Loucy (cell line): ENCODE measurements around the gene ATP1B2.

Source experiments
- H2AFZ ChIP-seq: fragments of 200-600 bp; sonication (generic); 2 replicates; pipeline ENCODE4 v1.6.0; 2016; ENCODE audit warnings: antibody characterized with exemption, mild to moderate bottlenecking, low read length, moderate library complexity
- H3F3A ChIP-seq: fragments of 200-600 bp; 2 replicates; pipeline ENCODE4 v1.6.0; 2016; ENCODE audit warnings: antibody characterized with exemption, low read depth, mild to moderate bottlenecking
- H3K27me3 ChIP-seq: fragments of 200-600 bp; sonication (generic); 2 replicates; pipeline ENCODE4 v1.6.1; 2014; ENCODE audit warnings: low read length, mild to moderate bottlenecking; ENCODE audit not compliant: insufficient read depth, poor library complexity, severe bottlenecking
- H3K36me3 ChIP-seq: fragments of 200-600 bp; sonication (generic); 2 replicates; pipeline ENCODE4 v1.6.1; 2016; ENCODE audit warnings: low read length; ENCODE audit not compliant: insufficient read depth
- H3K4me1 ChIP-seq: fragments of 200-600 bp; sonication (generic); 2 replicates; pipeline ENCODE4 v1.5.1; 2014; ENCODE audit warnings: low read length, mild to moderate bottlenecking; ENCODE audit not compliant: insufficient read depth, poor library complexity, severe bottlenecking
- H3K4me2 ChIP-seq: fragments of 200-600 bp; sonication (generic); 2 replicates; pipeline ENCODE4 v1.6.0; 2014; ENCODE audit warnings: antibody characterized with exemption, low read length, low read depth, mild to moderate bottlenecking; ENCODE audit not compliant: poor library complexity, severe bottlenecking
- H3K4me3 ChIP-seq: fragments of 200-600 bp; sonication (generic); 2 replicates; pipeline ENCODE4 v1.5.1; 2014; ENCODE audit warnings: low read length, mild to moderate bottlenecking, mixed read lengths; ENCODE audit not compliant: poor library complexity, severe bottlenecking
- H3K79me2 ChIP-seq: fragments of 200-600 bp; sonication (generic); 2 replicates; pipeline ENCODE4 v1.6.1; 2014; ENCODE audit warnings: low read length; ENCODE audit not compliant: insufficient read depth
- H3K9ac ChIP-seq: fragments of 200-600 bp; sonication (generic); 2 replicates; pipeline ENCODE4 v1.6.0; 2014; ENCODE audit warnings: mild to moderate bottlenecking, low read depth, low read length, moderate library complexity; ENCODE audit not compliant: poor library complexity, severe bottlenecking
- H3K9me2 ChIP-seq: fragments of 200-600 bp; sonication (generic); replicated peaks from 2 replicates; pipeline ENCODE4 v1.6.1; 2016; ENCODE audit warnings: low read depth, low read length, mixed read lengths
- H3K9me3 ChIP-seq: fragments of 200-600 bp; sonication (generic); 2 replicates; pipeline ENCODE4 v1.6.1; 2014; ENCODE audit warnings: mild to moderate bottlenecking, antibody characterized with exemption, low read length, low read depth; ENCODE audit not compliant: insufficient read depth
- H4K20me1 ChIP-seq: fragments of 200-600 bp; sonication (generic); 2 replicates; pipeline ENCODE4 v1.6.0; 2014; ENCODE audit warnings: antibody characterized with exemption, low read length, mild to moderate bottlenecking; ENCODE audit not compliant: insufficient read depth, poor library complexity, severe bottlenecking
- CTCF ChIP-seq: fragments of 200-600 bp; sonication (generic); conservative IDR thresholded peaks from 2 replicates; pipeline ENCODE4 v1.5.1; 2014; ENCODE audit warnings: mild to moderate bottlenecking, antibody characterized with exemption, low read length
- EZH2phosphoT487 ChIP-seq: fragments of 200-600 bp; IDR thresholded peaks from 2 replicates; pipeline ENCODE4 v1.6.1; 2018; ENCODE audit warnings: antibody characterized with exemption, mild to moderate bottlenecking, moderate library complexity, borderline replicate concordance

The ATP1B2 gene

DNA sequence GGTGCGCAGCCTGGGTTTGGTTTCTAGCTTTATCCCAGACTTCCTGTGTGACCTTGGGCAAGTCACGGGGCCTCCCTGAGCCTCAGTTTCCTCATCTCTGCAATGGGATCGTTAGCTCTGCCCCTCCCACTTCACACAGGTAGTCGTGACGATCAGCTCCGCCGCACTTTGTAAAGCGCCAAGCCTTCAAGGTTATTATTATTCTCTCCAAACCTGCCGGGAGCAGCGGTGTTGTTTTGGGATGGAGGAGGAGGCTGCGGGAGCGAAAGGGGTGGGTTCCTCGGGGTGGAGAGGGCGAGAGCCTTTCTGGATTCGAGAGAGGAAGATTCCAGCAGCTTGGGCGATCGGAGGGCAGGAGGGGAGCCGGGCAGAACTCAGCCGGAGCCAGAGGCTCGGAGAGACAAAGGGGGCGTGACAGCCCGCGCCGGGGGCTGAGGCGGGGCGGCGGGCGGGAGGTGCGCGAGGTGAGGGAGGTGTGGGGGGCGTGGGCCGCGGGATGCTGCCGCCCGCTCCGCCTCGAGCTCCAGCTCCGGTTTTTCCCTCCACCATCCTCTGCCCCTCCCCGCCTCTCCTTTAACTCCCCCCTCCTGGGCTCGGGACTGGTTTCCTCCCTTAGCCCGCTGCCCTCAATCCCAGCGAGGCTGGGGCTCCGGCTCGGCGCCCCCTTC lies 54.0 kb downstream of the ATP1B2 start, which contains the start of gene EFNB3:
Gene EFNB3, plus strand, starts transcription at position 602 of the 668 bp plus-strand sequence. CDS start 397 bp downstream, outside the sequence.
- Histone ChIP-seq H3K4me2 (no peak within 1 kb of the TSS), H3K4me1 (no peaks in the 10 kb centered on the region), H3K9me3 (no peaks in the 10 kb centered on the region), H3K9ac (no peak within 1 kb of the TSS), H3K36me3 (no peaks in the 10 kb centered on the region; the same call in 1 of the 2 replicates), H4K20me1 (no peaks in the 10 kb centered on the region), H3K27me3 (no peaks in the 10 kb centered on the region), H3F3A (no peaks in the 10 kb centered on the region), H3K79me2 (no peaks in the 10 kb centered on the region), H3K9me2 (no peaks in the 10 kb centered on the region), H2AFZ (no peak within 1 kb of the TSS), H3K4me3 (no peak within 1 kb of the TSS)
- TF ChIP-seq EZH2phosphoT487 (no peak), CTCF (no peak)

DNA sequence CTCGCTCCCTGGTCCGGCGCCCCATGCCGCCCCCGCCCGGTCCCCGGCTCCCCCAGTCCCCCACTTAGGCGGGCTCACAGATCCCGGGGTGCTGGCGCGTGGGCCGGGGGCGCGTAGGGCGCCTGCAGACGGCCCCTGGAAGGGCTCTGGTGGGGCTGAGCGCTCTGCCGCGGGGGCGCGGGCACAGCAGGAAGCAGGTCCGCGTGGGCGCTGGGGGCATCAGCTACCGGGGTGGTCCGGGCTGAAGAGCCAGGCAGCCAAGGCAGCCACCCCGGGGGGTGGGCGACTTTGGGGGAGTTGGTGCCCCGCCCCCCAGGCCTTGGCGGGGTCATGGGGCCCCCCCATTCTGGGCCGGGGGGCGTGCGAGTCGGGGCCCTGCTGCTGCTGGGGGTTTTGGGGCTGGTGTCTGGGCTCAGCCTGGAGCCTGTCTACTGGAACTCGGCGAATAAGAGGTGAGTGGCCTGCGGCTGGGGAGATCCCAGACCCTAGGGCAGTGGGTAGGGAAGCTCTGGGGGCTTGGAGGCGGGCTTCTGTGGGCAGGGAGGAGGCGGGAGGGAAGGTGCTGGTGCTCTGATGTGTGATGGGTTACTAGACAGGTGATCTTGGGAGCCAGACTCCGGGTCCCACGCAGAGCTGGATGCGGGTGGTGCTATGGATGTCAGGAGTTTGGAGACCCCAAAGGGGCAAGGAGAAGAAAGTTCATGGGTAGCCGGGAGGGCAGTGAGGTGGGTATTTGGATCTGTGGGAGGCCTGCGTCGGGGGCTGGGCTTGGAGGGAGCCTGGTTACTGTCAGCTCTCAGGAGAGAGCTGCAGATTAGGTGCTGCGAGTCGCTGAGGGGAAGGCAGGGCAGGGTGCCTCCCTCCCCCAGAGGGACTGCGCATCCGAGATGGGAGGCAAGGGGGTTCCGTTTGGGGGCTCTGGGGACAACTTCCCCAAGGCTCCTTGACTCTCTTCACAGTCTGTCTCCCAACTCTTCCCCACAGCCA lies 54.8 kb downstream of the ATP1B2 start:
- Histone ChIP-seq H3K9me2 (peaks cover 1% of the 10 kb centered on the region; the same call in 1 of the 2 replicates), H3K4me3 (no peak overlapping the region), H3K27me3 (no peaks in the 10 kb centered on the region), H2AFZ (no peak overlapping the region), H3K79me2 (no peaks in the 10 kb centered on the region), H3K9me3 (no peaks in the 10 kb centered on the region), H3K36me3 (no peaks in the 10 kb centered on the region; the same call in 1 of the 2 replicates), H3K4me2 (no peak overlapping the region), H3F3A (no peaks in the 10 kb centered on the region), H3K4me1 (peaks cover 7% of the 10 kb centered on the region), H3K9ac (no peak overlapping the region), H4K20me1 (no peaks in the 10 kb centered on the region)
- TF ChIP-seq EZH2phosphoT487 (no peak), CTCF (no peak)

DNA sequence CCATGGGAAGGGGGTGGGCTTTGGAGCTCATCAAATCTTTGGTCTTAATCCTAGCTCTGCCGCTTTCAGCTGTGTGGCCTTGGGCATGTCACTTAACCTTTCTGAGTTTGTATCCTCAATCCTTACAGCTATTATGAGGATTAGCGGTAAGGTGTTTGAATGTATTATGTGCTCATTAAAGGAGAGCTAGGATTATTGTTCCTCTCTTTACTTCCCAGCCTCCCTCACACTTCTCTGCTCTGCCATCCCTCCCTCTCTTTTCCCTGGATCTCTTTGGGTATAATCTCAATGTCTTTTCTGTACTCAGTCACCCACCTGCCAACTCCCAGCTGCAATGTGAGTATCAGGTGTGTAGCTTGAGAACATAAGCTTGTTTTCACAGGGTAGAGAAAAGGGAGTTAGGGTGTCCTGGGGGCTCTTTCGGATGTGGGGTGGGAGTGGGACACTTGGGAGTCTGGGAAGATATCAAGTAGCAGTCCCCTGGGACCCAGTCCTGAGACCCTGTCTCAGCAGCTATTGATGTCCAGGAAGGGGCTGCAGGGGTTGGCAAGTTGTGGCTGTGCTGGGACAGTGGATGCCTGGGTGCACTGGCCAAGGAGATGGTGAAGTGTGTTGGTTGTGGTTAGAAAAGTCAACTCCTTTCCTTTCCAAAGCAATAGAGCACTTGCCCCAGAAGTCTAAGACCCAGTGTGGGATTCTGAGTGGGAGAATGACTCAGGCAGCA lies 56.1 kb downstream of the ATP1B2 start:
- TF ChIP-seq CTCF (no peak), EZH2phosphoT487 (no peak)
- H3K4me2 ChIP-seq = no peak overlapping the region
- H3K36me3 ChIP-seq = no peaks in the 10 kb centered on the region; the same call in 1 of the 2 replicates
- H4K20me1 ChIP-seq = no peaks in the 10 kb centered on the region
- peaks cover 6% of the 10 kb centered on the region; the same call in 1 of the 2 replicates for H3K9me2 ChIP-seq
- no peak overlapping the region for H2AFZ ChIP-seq
- no peak overlapping the region for H3K4me3 ChIP-seq
- no peaks in the 10 kb centered on the region for H3F3A ChIP-seq
- H3K9me3 ChIP-seq = no peaks in the 10 kb centered on the region
- no peak overlapping the region for H3K9ac ChIP-seq
- no peaks in the 10 kb centered on the region for H3K79me2 ChIP-seq
- peaks cover 13% of the 10 kb centered on the region for H3K4me1 ChIP-seq
- no peaks in the 10 kb centered on the region for H3K27me3 ChIP-seq
